Cerebellar nuclear complex (tissue), 1 donor: ENCODE measurements around the gene KLF11.
"Not testable (repeated sequence)": the region's sequence is repeated elsewhere in the genome, so short reads cannot be mapped to it uniquely, and the experiment has no call there.

ENCODE experiments used
- DNase-seq, 2 experiments: peaks; one replicate each; lab custom pipeline; 2025; lab: John Stamatoyannopoulos, UW

The KLF11 gene

GRCh38 chr2:10009811-10010781, 33.3 kb upstream of the KLF11 start:
- DNase-seq: no peak

DNA sequence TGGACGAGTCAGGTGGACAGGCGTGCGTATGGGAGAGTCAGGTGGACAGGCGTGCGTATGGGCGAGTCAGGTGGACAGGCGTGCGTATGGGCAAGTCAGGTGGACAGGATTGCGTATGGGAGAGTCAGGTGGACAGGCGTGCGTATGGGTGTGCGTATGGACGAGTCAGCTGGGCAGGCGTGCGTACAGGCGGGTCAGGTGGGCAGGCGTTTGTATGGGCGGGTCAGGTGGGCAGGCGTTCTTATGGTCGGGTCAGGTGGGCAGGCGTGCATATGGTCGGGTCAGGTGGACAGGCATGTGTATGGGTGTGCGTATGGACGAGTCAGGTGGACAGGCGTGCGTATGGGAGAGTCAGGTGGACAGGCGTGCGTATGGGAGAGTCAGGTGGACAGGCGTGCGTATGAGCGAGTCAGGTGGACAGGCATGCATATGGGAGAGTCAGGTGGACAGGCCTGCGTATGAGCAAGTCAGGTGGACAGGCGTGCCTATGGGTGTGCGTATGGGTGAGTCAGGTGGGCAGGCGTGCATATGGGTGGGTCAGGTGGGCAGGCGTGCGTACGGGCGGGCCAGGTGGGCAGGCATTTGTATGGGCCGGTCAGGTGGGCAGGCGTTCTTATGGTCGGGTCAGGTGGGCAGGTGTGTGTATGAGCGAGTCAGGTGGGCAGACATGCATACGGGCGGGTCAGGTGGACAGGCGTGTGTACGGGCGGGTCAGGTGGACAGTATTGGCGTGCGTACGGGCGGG, 32.3 kb upstream of the KLF11 start:
- DNase-seq: not testable (repeated sequence)

- DNase-seq: not testable (repeated sequence)
Observed at GRCh38 chr2:10011606-10012325, 31.6 kb upstream of the KLF11 start.

DNA sequence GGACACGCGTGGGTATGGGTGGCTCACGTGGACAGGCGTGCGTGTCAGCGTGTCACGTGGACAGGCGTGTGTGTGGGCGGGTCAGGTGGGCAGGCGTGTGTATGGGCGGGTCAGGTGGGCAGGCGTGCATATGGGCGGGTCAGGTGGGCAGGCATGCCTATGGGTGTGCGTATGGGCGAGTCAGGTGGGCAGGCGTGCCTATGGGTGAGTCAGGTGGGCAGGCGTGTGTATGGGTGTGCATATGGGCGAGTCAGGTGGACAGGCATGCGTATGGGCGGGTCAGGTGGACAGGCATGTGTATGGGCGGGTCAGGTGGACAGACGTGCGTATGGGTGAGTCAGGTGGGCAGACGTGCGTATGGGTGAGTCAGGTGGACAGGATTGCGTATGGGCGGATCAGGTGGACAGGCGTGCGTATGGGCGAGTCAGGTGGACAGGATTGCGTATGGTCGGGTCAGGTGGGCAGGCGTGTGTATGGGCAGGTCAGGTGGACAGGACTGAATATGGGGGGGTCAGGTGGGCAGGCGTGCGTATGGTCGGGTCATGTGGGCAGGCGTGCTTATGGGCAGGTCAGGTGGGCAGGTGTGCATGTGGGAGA, 30.9 kb upstream of the KLF11 start:
- DNase-seq: not testable (repeated sequence)

DNA sequence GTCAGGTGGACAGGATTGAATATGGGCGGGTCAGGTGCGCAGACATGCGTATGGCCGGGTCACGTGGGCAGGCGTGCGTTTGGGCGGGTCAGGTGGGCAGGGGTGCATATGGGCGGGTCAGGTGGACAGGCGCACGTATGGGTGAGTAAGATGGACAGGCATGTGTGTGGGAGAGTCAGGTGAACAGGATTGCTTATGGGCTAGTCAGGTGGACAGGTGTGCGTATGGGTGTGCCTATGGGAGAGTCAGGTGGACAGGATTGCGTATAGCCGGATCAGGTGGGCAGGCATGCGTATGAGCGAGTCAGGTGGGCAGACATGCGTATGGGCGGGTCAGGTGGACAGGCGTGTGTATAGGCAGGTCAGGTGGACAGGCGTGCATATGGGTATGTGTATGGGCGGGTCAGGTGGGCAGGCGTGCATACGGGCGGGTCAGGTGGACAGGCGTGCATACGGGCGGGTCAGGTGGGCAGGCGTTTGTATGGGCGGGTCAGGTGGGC, 30.3 kb upstream of the KLF11 start:
- no peak for DNase-seq

DNA sequence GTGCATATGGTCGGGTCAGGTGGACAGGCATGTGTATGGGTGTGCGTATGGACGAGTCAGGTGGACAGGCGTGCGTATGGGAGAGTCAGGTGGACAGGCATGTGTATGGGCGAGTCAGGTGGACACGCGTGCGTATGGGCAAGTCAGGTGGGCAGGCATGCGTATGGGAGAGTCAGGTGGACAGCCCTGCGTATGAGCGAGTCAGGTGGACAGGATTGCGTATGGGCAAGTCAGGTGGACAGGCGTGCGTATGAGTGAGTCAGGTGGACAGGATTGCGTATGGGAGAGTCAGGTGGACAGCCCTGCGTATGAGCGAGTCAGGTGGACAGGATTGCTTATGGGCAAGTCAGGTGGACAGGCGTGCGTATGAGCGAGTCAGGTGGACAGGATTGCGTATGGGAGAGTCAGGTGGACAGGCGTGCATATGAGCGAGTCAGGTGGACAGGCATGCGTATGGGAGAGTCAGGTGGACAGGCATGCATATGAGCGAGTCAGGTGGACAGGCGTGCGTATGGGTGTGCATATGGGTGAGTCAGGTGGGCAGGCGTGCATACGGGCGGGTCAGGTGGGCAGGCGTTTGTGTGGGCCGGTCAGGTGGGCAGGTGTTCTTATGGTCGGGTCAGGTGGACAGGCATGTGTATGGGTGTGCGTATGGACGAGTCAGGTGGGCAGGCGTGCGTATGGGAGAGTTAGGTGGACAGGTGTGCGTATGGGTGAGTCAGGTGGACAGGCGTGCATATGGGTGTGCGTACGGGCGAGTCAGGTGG, 29.5 kb upstream of the KLF11 start:
- not testable (repeated sequence) for DNase-seq

DNA sequence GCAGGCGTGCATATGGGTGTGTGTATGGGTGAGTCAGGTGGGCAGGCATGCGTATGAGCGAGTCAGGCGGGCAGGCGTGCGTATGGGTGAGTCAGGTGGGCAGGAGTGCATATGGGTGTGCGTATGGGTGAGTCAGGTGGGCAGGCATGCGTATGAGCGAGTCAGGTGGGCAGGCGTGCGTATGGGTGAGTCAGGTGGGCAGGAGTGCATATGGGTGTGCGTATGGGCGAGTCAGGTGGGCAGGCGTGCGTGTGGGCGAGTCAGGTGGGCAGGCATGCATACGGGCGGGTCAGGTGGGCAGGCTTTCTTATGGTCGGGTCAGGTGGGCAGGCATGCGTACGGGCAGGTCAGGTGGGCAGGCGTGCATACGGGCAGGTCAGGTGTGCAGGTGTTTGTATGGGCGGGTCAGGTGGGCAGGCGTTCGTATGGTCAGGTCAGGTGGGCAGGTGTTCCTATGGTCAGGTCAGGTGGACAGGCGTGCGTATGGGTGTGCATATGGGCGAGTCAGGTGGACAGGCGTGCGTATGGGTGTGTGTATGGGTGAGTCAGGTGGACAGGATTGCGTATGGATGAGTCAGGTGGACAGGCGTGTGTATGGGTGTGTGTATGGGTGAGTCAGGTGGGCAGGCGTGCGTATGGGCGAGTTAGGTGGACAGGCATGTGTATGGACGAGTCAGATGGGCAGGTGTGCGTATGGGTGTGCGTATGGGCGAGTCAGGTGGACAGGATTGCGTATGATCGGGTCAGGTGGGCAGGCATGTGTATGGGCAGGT, 28.7 kb upstream of the KLF11 start:
- no peak for DNase-seq

- not testable (repeated sequence) for DNase-seq
Observed at GRCh38 chr2:10015376-10015989, 27.9 kb upstream of the KLF11 start.

DNA sequence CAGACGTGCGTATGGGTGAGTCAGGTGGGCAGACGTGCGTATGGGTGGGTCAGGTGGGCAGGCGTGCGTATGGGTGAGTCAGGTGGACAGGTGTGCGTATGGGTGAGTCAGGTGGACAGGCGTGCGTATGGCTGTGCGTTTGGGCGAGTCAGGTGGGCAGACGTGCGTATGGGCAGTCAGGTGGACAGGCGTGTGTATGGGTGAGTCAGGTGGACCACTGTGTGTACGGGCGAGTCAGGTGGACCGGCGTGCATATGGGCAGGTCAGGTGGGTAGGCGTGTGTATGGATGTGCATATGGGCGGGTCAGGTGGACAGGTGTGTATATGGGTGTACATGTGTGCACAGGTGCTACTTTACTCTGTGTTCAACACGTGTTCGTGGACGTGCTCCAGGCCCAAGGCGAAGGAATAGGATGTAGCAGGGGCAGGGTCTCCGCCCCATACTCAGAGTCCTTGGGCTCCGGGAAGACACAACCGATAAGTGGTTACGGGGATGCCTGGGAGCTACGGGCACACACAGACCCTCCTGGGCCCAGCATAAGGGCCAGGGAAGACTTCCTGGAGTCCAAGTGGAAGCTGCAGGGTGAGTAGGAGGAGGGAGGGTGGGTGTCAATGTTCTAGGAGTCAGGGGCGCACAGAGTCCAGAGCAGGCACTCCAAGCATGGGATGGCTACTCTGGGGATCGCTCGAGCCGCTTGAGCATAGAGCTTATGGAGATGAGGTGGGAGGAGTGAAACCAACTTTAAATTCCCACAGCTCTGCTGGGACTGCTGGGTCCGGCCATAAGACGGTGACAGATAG, 27.1 kb upstream of the KLF11 start:
- DNase-seq: no peak

GRCh38 chr2:10016802-10017258, 26.5 kb upstream of the KLF11 start:
- DNase-seq: no peak

DNA sequence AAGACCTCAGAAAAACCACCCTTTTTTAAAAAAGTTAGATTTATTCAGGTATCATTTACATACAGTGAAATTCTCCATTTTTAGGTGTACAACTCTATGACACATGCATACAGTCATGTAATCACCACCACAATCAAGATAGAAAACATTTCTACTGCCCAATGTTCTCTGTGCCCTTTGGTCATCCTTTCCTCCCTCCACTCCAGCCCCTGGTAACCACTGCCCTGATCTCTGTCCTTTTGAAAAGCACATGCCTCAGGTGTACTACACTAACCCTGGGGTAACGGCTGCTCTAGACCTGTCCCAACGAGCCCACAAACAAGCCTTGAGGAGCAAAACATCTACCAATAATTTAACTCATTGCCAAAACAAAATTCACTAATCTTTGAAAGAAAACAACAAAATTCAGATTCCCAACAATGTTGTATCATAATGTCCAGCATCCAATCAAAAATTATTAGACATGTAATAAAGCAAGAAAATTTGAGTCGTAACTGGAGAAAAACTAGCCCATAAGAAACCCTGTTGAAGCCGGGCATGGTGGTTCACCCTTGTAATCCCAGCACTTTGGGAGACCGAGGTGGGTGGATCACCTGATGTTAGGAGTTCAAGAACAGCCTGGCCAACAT, 25.9 kb upstream of the KLF11 start:
- no peak for DNase-seq

GRCh38 chr2:10019174-10019573, 24.2 kb upstream of the KLF11 start:
- DNase-seq: no peak

GRCh38 chr2:10019602-10020400, 23.5 kb upstream of the KLF11 start:
- no peak for DNase-seq

DNA sequence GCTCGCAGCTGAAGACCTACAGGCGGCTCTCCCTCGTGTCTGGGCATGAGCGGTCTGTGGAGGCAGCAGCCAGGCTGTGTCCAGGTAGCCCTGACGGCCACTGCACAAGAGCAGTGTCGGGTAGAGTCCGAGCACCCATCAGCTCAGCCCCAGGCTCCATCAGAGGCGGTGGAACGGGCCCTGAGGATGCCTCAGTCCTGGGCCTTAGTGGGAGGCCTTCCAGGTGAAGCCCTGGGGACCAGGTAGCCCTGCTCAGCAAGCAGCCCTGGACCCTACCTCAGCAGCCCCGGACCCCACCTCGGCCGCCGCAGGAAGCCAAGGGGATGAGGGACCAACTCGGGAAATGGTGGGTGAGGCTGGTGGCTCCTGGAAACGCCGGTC, 21.3 kb upstream of the KLF11 start:
- no peak for DNase-seq

DNA sequence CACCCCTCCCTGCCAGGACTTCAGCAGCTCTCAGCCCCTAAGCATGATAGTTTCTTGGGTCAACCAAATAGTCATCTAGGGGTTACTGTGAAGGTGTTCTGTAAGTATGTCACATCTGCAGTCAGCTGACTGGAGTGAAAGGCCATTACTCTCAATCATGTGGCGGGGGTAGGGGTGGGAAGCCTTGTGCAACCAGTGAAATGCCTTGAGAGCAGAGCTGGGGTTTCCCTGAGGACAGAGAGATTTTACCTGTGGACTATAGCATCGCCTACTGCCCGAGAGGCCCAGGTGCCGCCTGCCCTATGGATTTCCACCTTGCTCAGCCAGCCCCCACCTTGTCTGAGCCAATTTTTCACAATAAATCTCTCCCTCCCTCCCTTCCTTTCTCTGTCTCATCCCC, 20.9 kb upstream of the KLF11 start:
- DNase-seq: no peak

DNA sequence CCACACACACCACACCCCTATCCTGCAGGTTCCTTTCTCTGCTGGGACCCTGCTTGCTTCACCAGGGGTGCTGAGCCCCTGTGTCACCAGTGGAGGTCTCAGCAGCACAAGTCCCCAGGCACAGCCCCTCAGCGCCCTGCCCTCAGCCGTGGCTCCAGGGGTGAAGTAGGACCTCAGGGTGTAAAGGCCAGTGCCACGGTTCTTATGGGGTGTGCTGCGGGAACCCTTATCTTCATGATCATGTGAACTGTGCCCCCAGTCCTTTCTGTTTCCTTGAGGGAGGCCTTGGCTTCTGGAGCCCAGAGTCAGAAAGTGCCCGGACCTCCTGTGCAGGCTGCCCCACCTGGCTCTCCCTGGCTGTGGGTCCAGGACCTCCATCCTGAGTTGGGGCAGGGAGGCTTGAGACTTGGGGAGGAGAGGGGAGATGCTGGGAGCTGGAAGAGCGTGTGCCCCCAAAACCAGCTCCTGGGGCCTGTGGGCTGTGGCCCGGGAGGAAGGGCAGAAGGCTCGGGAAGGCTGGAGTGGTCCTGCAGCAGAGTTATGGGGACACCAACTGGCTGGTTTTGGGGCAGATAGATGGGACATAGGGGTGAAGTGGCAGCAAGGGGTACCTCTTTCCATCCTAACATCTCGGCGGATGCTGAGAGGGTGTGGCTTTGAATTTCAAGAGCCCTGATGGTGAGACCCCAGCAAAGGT, 20.2 kb upstream of the KLF11 start:
- no peak for DNase-seq
